Measurements from ENCODE around the gene PCDHGB5. TPM values are rescaled to one million over a fixed set of nuclear protein-coding genes. Genes with fewer than 3 reads are reported as not detected.

PCDHGB5 gene
- total and polyA plus RNA-seq, 2 experiments from 2014 or later = 1.2 TPM; not detected in 1

- DNase-seq (ENCODE audit: low read depth in 1 of 2, low spot score in 1 of 2) = no peak
- TF ChIP-seq, protein P1, sequence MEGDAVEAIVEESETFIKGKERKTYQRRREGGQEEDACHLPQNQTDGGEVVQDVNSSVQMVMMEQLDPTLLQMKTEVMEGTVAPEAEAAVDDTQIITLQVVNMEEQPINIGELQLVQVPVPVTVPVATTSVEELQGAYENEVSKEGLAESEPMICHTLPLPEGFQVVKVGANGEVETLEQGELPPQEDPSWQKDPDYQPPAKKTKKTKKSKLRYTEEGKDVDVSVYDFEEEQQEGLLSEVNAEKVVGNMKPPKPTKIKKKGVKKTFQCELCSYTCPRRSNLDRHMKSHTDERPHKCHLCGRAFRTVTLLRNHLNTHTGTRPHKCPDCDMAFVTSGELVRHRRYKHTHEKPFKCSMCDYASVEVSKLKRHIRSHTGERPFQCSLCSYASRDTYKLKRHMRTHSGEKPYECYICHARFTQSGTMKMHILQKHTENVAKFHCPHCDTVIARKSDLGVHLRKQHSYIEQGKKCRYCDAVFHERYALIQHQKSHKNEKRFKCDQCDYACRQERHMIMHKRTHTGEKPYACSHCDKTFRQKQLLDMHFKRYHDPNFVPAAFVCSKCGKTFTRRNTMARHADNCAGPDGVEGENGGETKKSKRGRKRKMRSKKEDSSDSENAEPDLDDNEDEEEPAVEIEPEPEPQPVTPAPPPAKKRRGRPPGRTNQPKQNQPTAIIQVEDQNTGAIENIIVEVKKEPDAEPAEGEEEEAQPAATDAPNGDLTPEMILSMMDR (IDR thresholded peaks at IDR 0.05; ENCODE audit: low read depth, low read length) = no peak
- no peaks in the 10 kb centered on the region for H3K4me1 ChIP-seq (ENCODE audit: low read depth)
- H3K27ac ChIP-seq = no peak overlapping the region
- H3K4me3 ChIP-seq = no peak overlapping the region
- H3K27me3 ChIP-seq = no peaks in the 10 kb centered on the region
- H3K36me3 ChIP-seq = no peaks in the 10 kb centered on the region
- H3K9me3 ChIP-seq (ENCODE audit: low read depth) = peaks cover 3% of the 10 kb centered on the region
Measured at GRCh38 chr5:141356133-141356532, 41.6 kb upstream of the PCDHGB5 start.

DNA sequence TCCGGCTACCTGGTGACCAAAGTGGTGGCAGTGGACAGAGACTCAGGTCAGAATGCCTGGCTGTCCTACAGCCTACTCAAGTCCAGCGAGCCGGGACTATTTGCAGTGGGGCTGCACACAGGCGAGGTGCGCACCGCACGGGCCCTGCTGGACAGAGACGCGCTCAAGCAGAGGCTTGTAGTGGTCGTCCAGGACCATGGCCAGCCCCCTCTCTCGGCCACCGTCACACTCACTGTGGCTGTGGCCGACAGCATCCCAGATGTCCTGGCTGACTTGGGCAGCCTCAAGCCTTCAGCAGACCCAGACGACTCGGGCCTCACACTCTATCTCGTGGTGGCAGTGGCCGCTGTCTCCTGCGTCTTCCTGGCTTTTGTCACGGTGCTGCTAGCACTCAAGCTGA is 40.8 kb upstream of the PCDHGB5 start:
- TF ChIP-seq, protein P1 (IDR thresholded peaks at IDR 0.05; ENCODE audit: low read depth, low read length) = no peak
- Histone ChIP-seq H3K4me3 (no peak overlapping the region), H3K36me3 (no peaks in the 10 kb centered on the region), H3K27ac (no peak overlapping the region), H3K27me3 (no peaks in the 10 kb centered on the region), H3K9me3 (ENCODE audit: low read depth) (peaks cover 3% of the 10 kb centered on the region), H3K4me1 (ENCODE audit: low read depth) (no peaks in the 10 kb centered on the region)
- no peak for DNase-seq (ENCODE audit: low read depth in 1 of 2, low spot score in 1 of 2)

GRCh38 chr5:141359790-141360426 is 37.8 kb upstream of the PCDHGB5 start, which contains the start of gene PCDHGB2:
PCDHGB2 (plus strand) TSS chr5:141359994; CDS start chr5:141360136, 142 bp downstream.
- DNase-seq (ENCODE audit: low read depth in 1 of 2, low spot score in 1 of 2) = peak; percentile 3 to 40
- peaks cover 3% of the 10 kb centered on the region for H3K9me3 ChIP-seq (ENCODE audit: low read depth)

GRCh38 chr5:141360685-141361084 is 37.1 kb upstream of the PCDHGB5 start:
- DNase-seq (ENCODE audit: low read depth in 1 of 2, low spot score in 1 of 2) = no peak
- no peaks in the 10 kb centered on the region for H3K27me3 ChIP-seq
- H3K9me3 ChIP-seq (ENCODE audit: low read depth) = peaks cover 3% of the 10 kb centered on the region
- TF ChIP-seq, protein P1 (IDR thresholded peaks at IDR 0.05; ENCODE audit: low read depth, low read length) = no peak
- no peak overlapping the region for H3K27ac ChIP-seq
- no peaks in the 10 kb centered on the region for H3K36me3 ChIP-seq
- no peak overlapping the region for H3K4me3 ChIP-seq
- H3K4me1 ChIP-seq (ENCODE audit: low read depth) = no peaks in the 10 kb centered on the region

More at GRCh38 chr5:141359790-141360426, 37.8 kb upstream of the PCDHGB5 start, which contains the start of gene PCDHGB2:
- Histone ChIP-seq H3K4me3 (no peak within 1 kb of the TSS), H3K27ac (no peak within 1 kb of the TSS), H3K36me3 (no peaks in the 10 kb centered on the region), H3K4me1 (ENCODE audit: low read depth) (no peaks in the 10 kb centered on the region), H3K27me3 (no peaks in the 10 kb centered on the region)
- TF ChIP-seq, protein P1 (IDR thresholded peaks at IDR 0.05; ENCODE audit: low read depth, low read length) = peak; percentile 30

DNA sequence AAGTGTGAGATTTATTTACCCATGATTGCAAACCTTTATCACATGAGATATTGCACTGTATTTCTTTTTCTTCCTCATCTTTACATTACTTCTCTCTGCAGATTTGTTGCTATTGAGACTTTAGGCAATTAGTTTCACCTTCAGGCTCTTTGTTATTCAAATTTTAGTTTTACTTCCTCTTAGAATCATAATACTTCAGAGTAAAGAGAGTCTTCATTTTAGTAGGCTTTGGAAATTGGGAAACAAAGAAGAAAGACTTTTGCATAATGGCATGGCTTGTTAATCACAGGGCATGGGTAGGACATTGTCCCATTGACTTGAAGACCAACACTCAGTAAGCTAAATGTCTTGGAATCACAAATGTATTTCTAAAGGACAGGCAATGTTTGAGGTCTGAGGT is 35.0 kb upstream of the PCDHGB5 start:
- no peaks in the 10 kb centered on the region for H3K27me3 ChIP-seq
- H3K9me3 ChIP-seq (ENCODE audit: low read depth) = peaks cover 3% of the 10 kb centered on the region
- no peaks in the 10 kb centered on the region for H3K4me1 ChIP-seq (ENCODE audit: low read depth)
- no peak overlapping the region for H3K27ac ChIP-seq
- H3K36me3 ChIP-seq = no peaks in the 10 kb centered on the region
- DNase-seq (ENCODE audit: low read depth in 1 of 2, low spot score in 1 of 2) = no peak
- no peak overlapping the region for H3K4me3 ChIP-seq
- TF ChIP-seq, protein P1 (IDR thresholded peaks at IDR 0.05; ENCODE audit: low read depth, low read length) = no peak
